ENCODE measurements around the gene FUOM. TPM values are rescaled to one million over a fixed set of nuclear protein-coding genes. Genes with fewer than 3 reads are reported as not detected.

Gene FUOM
- total RNA-seq, 2 experiments from 2014 or later: 30.4 to 46.0 TPM

DNA sequence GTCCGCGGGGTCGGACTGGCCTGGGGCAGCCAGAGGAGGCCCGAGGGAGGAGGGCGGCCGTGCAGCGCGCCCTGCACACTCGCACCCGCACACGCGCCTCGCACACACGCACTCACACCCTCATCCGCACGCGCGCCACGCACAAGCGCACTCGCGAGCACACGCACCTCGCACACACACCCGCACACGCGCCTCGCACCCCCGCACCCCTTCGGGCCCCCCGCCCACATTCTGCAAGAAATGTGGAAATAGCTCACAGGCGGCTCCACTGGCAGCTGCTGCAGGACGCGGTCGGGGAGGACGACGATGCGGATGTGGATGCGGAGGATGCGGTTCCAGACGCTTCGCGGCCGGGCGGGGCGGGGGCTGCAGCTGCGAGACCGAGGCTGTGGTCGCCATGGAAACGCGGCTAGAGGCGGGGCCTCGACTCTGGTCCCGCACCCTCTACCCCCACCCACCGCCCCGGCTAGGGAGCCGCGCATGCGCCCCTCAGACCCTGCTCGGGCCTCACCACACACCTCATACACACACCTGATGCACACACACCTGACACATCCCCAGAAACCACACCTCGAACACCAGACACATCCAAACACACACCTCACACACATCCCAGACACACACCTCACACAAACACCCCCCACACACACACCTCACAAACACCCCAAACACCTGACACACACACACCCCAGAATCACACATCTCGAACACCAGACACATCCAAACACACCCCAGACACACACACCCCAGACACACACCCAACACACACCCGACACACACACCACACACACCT, 21.0 kb downstream of the FUOM start, which contains the start of gene CALY:
Gene CALY, minus strand, starts transcription at position 320 of the 793 bp plus-strand sequence. CDS start 7,907 bp downstream, outside the sequence.
- no peaks in the 10 kb centered on the region for H3K36me3 ChIP-seq (ENCODE audit: insufficient read depth, low read length)
- H3K9me2 ChIP-seq (ENCODE audit: insufficient read depth, low read length): no peaks in the 10 kb centered on the region
- no peak within 1 kb of the TSS for H3K27ac ChIP-seq (ENCODE audit: low read depth, low read length, poor library complexity, severe bottlenecking)
- no peak within 1 kb of the TSS for H3K4me3 ChIP-seq (ENCODE audit: low read depth, low read length, poor library complexity, severe bottlenecking)
- no peak within 1 kb of the TSS for H2AFZ ChIP-seq (ENCODE audit: low read length)
- H4K20me1 ChIP-seq (ENCODE audit: insufficient read depth, low read length): no peaks in the 10 kb centered on the region
- intact Hi-C loops (cut with micrococcal nuclease; ENCODE audit: unreplicated experiment): no loop called here
- H3K4me1 ChIP-seq (ENCODE audit: insufficient read depth, low read length, poor library complexity, severe bottlenecking): no peaks in the 10 kb centered on the region
- H3K4me2 ChIP-seq (ENCODE audit: low read length): no peak within 1 kb of the TSS
- no peaks in the 10 kb centered on the region for H3K79me2 ChIP-seq (ENCODE audit: insufficient read depth, low read depth, low read length)
- BruUV-seq (replicated peaks): no TSS peak
- TF ChIP-seq EZH2phosphoT487 (IDR thresholded peaks at IDR 0.05; ENCODE audit: borderline replicate concordance, low read depth, low read length): no peak
- TF ChIP-seq, protein P1, sequence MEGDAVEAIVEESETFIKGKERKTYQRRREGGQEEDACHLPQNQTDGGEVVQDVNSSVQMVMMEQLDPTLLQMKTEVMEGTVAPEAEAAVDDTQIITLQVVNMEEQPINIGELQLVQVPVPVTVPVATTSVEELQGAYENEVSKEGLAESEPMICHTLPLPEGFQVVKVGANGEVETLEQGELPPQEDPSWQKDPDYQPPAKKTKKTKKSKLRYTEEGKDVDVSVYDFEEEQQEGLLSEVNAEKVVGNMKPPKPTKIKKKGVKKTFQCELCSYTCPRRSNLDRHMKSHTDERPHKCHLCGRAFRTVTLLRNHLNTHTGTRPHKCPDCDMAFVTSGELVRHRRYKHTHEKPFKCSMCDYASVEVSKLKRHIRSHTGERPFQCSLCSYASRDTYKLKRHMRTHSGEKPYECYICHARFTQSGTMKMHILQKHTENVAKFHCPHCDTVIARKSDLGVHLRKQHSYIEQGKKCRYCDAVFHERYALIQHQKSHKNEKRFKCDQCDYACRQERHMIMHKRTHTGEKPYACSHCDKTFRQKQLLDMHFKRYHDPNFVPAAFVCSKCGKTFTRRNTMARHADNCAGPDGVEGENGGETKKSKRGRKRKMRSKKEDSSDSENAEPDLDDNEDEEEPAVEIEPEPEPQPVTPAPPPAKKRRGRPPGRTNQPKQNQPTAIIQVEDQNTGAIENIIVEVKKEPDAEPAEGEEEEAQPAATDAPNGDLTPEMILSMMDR (conservative IDR thresholded peaks at IDR 0.05; ENCODE audit: low read length): no peak
- DNase-seq (ENCODE audit: low spot score): no peak
- ChIA-PET POLR2A (no interaction called here), CTCF (ENCODE audit: unreplicated experiment) (no interaction called here)
- no peaks in the 10 kb centered on the region; the same call in 1 of the 2 replicates for H3K9me3 ChIP-seq (ENCODE audit: low read length)

DNA sequence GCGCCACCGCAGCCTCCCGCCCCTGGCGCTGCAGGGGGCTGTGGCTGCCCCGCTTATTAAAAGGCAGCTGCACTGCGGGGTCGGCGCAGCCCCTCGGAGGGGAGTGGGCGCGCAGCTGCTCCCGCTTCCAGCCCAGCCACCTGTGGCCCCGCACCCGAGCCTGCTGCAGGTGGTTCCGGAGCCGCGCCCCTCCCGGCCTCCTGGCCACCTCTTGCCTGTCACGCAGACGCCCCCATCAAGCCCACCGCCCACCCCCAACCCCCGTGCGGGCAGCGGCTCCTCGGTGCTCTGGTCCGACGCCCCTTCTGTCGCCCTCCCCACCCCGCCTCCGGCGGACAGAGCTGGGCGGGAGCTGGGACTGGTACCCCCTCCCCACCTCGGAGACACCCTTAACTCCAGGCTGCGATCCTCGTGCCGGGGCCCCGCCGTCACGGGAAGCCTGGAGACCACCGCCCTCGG, 21.7 kb downstream of the FUOM start:
- H3K4me3 ChIP-seq (ENCODE audit: low read depth, low read length, poor library complexity, severe bottlenecking): no peak overlapping the region
- TF ChIP-seq, protein P1 (conservative IDR thresholded peaks at IDR 0.05; ENCODE audit: low read length): no peak
- no peak for TF ChIP-seq EZH2phosphoT487 (IDR thresholded peaks at IDR 0.05; ENCODE audit: borderline replicate concordance, low read depth, low read length)

More for the DNA sequence above, 21.7 kb downstream of the FUOM start:
- Histone ChIP-seq H3K9me2 (ENCODE audit: insufficient read depth, low read length) (no peaks in the 10 kb centered on the region), H4K20me1 (ENCODE audit: insufficient read depth, low read length) (no peaks in the 10 kb centered on the region), H3K79me2 (ENCODE audit: insufficient read depth, low read depth, low read length) (no peaks in the 10 kb centered on the region), H3K9me3 (ENCODE audit: low read length) (no peaks in the 10 kb centered on the region; the same call in 1 of the 2 replicates), H3K4me2 (ENCODE audit: low read length) (no peak overlapping the region), H3K27ac (ENCODE audit: low read depth, low read length, poor library complexity, severe bottlenecking) (no peak overlapping the region), H3K36me3 (ENCODE audit: insufficient read depth, low read length) (no peaks in the 10 kb centered on the region), H2AFZ (ENCODE audit: low read length) (no peak overlapping the region), H3K4me1 (ENCODE audit: insufficient read depth, low read length, poor library complexity, severe bottlenecking) (no peaks in the 10 kb centered on the region)
- no peak for DNase-seq (ENCODE audit: low spot score)
- ChIA-PET POLR2A (no interaction called here), CTCF (ENCODE audit: unreplicated experiment) (no interaction called here)
- intact Hi-C loops (cut with micrococcal nuclease; ENCODE audit: unreplicated experiment): no loop called here
- BruUV-seq (replicated peaks): no TSS peak

Measured in OCI-LY7 (cell line).